ENCODE measurements around the gene CABP5.

CABP5 gene

DNA sequence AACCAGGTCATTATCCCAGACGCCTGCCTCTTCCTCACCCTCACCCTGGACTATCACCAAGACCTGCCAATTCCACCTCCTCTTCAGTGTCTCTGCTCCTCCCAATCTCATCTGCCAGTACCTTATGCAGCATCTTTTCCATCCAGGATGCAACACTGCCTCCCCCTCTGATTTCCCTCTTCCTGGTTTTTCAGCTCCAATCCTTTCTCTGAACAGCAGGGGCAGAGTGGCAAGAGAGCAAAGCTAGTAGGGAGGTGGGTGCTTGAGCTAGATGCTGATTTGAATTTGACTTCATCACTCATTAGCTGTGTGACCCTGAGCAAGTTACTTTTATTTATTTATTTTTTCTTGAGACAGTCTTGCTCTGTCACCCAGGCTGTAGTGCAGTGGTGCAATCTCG is 25.6 kb upstream of the CABP5 start:
- H3K4me3 ChIP-seq (ENCODE audit: low read depth, low read length), result no peak overlapping the region
- in situ Hi-C loops (cut with HindIII; ENCODE audit: low sequenced_read_pairs), result no loop called here
- TF ChIP-seq, protein P1, sequence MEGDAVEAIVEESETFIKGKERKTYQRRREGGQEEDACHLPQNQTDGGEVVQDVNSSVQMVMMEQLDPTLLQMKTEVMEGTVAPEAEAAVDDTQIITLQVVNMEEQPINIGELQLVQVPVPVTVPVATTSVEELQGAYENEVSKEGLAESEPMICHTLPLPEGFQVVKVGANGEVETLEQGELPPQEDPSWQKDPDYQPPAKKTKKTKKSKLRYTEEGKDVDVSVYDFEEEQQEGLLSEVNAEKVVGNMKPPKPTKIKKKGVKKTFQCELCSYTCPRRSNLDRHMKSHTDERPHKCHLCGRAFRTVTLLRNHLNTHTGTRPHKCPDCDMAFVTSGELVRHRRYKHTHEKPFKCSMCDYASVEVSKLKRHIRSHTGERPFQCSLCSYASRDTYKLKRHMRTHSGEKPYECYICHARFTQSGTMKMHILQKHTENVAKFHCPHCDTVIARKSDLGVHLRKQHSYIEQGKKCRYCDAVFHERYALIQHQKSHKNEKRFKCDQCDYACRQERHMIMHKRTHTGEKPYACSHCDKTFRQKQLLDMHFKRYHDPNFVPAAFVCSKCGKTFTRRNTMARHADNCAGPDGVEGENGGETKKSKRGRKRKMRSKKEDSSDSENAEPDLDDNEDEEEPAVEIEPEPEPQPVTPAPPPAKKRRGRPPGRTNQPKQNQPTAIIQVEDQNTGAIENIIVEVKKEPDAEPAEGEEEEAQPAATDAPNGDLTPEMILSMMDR (IDR thresholded peaks at IDR 0.05; ENCODE audit: low read depth, low read length), result no peak

DNA sequence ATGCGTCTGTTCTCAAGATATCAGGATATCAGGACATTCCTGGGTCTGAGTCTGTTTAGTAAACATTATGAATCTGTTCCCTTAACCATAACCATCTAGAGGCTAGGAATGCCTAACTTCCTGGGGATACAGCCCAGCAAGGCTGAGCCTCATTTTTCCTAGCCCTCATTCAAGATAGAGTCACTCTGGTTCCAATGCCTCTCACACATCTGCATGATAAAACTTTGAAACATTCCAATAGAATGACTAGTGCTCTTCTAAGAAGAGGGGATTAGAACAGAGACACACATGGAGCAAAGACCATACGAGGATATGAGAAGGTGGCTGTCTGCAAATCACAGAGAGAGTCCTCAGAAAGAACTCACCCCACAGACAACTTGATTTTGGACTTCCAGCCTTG is 20.6 kb upstream of the CABP5 start:
- TF ChIP-seq, protein P1 (IDR thresholded peaks at IDR 0.05; ENCODE audit: low read depth, low read length), result no peak
- no peak overlapping the region for H3K4me3 ChIP-seq (ENCODE audit: low read depth, low read length)
- DNase-seq (ENCODE audit: low read depth, low spot score), result no peak
- in situ Hi-C loops (cut with HindIII; ENCODE audit: low sequenced_read_pairs), result no loop called here

More for the DNA sequence above, 25.6 kb upstream of the CABP5 start:
- no peak for DNase-seq (ENCODE audit: low read depth, low spot score)

DNA sequence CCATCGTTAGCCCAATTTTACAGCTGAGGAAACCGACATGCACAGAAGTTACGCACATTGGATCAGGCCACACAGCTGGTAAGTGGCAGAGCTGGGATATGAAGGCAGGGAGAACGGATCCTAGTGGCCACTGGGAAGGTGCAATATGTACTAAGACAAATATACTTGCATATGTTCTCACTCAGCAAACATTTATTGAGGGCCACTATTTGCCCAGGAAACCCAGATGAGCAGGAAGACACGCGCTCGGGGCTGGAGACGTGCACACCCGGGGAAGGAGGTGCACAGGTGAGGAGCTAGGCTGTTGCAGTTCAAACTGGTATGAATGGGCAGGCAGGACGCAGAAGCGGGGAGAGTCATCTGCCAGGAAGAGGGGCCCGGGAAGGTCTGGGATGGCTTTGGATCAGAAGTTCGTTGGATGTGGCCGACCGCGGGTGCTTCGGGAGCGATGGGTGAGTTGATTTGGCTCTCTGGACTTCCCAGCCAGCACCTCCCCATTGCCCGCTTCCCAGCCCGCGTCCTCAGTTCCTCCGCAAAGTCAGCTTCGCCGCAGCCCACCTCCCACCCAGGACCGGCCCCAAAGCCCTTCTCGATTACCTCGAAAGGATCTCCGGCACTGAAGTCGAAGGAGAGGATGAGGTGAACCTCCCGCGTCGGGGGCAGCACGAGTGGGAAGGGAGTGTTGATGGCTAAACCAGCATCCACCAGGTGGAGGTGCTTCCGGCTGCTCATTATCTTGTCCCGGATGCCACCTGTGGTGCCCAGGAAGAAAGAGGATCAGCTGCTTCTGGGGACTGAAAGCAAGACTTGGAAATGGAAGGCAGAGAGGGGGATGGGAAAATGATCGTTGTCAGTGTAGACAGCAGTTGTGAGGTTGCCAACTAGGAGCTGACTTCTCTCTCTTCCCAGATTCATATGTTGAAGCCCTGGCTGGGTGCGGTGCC is 17.8 kb upstream of the CABP5 start:
- in situ Hi-C loops (cut with HindIII; ENCODE audit: low sequenced_read_pairs), result no loop called here
- TF ChIP-seq, protein P1 (IDR thresholded peaks at IDR 0.05; ENCODE audit: low read depth, low read length), result no peak
- no peak overlapping the region for H3K4me3 ChIP-seq (ENCODE audit: low read depth, low read length)

DNA sequence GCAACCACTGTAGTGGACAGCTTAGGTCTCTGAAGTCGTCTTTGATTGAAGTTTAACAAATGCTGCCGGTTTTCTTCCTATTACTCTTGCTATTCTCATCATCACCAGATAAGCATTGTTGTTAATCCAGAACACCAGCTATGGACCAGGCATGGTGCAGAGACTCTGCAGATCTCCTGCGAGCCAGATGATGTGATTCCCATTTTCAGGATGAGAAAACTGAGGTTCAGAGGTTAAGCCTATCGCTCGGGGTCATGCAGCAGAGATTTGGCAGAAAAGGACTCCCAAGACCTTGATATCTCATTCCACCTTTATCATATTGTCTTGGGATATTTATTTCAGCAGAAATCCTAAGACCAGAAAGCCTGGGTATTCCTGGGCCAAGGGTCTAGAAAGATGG is 16.5 kb upstream of the CABP5 start:
- TF ChIP-seq, protein P1 (IDR thresholded peaks at IDR 0.05; ENCODE audit: low read depth, low read length), result no peak
- in situ Hi-C loops (cut with HindIII; ENCODE audit: low sequenced_read_pairs), result no loop called here
- DNase-seq (ENCODE audit: low read depth, low spot score), result no peak

More for the DNA sequence above, 17.8 kb upstream of the CABP5 start:
- no peak for DNase-seq (ENCODE audit: low read depth, low spot score)

DNA sequence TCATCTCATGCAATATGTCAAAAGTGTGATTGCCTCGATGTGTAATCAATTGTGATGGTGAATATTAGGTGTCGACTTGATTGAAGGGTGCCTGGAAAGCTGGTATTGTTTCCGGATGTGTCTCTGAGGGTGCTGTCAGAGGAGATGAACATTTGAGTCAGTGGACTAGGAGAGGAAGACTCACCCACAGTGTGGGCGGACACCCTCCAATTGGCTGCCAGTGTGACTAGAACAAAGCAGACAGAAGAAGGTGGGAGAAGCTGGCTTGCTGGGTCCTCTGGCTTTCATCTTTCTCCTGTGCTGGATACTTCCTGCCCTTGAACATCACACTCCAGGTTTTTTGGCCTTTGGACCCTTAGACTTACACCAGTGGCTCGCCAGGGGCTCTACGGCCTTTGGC is 15.5 kb upstream of the CABP5 start:
- no peak for DNase-seq (ENCODE audit: low read depth, low spot score)
- TF ChIP-seq, protein P1 (IDR thresholded peaks at IDR 0.05; ENCODE audit: low read depth, low read length), result no peak
- in situ Hi-C loops (cut with HindIII; ENCODE audit: low sequenced_read_pairs), result no loop called here

More for the DNA sequence above, 16.5 kb upstream of the CABP5 start:
- H3K4me3 ChIP-seq (ENCODE audit: low read depth, low read length), result no peak overlapping the region

DNA sequence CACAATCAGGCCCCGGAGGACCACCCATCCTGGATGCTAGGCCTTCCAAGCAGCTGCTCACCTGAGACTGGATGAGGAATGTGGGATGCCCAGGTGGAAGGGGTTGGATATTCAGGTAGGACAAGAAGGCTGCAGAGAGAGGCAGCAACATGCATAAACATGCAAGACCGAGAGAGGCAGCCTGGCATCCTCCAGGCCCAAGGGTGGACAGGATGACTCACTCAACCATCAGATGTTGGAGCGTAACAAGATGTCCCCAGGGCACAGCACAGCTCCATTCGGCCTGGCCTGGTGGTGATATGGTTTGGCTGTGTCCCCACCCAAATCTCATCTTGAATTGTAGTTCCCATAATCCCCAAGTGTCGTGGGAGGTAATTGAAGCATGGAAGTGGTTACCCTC is 10.0 kb upstream of the CABP5 start:
- H3K4me3 ChIP-seq (ENCODE audit: low read depth, low read length), result no peak overlapping the region
- TF ChIP-seq, protein P1 (IDR thresholded peaks at IDR 0.05; ENCODE audit: low read depth, low read length), result no peak
- in situ Hi-C loops (cut with HindIII; ENCODE audit: low sequenced_read_pairs), result no loop called here
- no peak for DNase-seq (ENCODE audit: low read depth, low spot score)

More for the DNA sequence above, 15.5 kb upstream of the CABP5 start:
- no peak overlapping the region for H3K4me3 ChIP-seq (ENCODE audit: low read depth, low read length)

Measured in astrocyte of the spinal cord (primary cell).